ENCODE measurements around the gene BCAS3.
"Not testable (repeated sequence)": the region's sequence is repeated elsewhere in the genome, so short reads cannot be mapped to it uniquely, and the experiment has no call there.

The BCAS3 gene

GRCh38 chr17:60891149-60891548 lies 213.5 kb downstream of the BCAS3 start:
- DNase-seq: no peak

- DNase-seq: no peak
These were observed 215.8 kb downstream of the BCAS3 start for GRCh38 chr17:60893475-60893874.

- no peak for DNase-seq
These were observed 219.3 kb downstream of the BCAS3 start for GRCh38 chr17:60896996-60897395.

- DNase-seq: no peak
These were observed 221.5 kb downstream of the BCAS3 start for GRCh38 chr17:60899115-60899514.

GRCh38 chr17:60900688-60901087 lies 223.0 kb downstream of the BCAS3 start:
- DNase-seq: no peak

- DNase-seq: no peak
These were observed 223.6 kb downstream of the BCAS3 start for GRCh38 chr17:60901242-60901641.

- no peak for DNase-seq
These were observed 224.2 kb downstream of the BCAS3 start for GRCh38 chr17:60901806-60902205.

- DNase-seq: no peak
These were observed 224.7 kb downstream of the BCAS3 start for GRCh38 chr17:60902399-60902798.

- no peak for DNase-seq
These were observed 226.9 kb downstream of the BCAS3 start for GRCh38 chr17:60904582-60904981.

- no peak for DNase-seq
These were observed 228.1 kb downstream of the BCAS3 start for GRCh38 chr17:60905709-60906108.

GRCh38 chr17:60908324-60908723 lies 230.7 kb downstream of the BCAS3 start:
- no peak for DNase-seq

GRCh38 chr17:60909405-60909804 lies 231.8 kb downstream of the BCAS3 start:
- no peak for DNase-seq

- no peak for DNase-seq
These were observed 232.8 kb downstream of the BCAS3 start for GRCh38 chr17:60910415-60910814.

GRCh38 chr17:60914078-60914477 lies 236.4 kb downstream of the BCAS3 start:
- DNase-seq: no peak

- DNase-seq: no peak
These were observed 238.4 kb downstream of the BCAS3 start for GRCh38 chr17:60916043-60916442.

- DNase-seq: no peak
These were observed 242.5 kb downstream of the BCAS3 start for GRCh38 chr17:60920107-60920506.

- DNase-seq: no peak
These were observed 245.3 kb downstream of the BCAS3 start for GRCh38 chr17:60923000-60923399.

- DNase-seq: no peak
These were observed 249.0 kb downstream of the BCAS3 start for GRCh38 chr17:60926466-60927183.

GRCh38 chr17:60933739-60934138 lies 256.1 kb downstream of the BCAS3 start:
- DNase-seq: no peak

GRCh38 chr17:60934723-60935122 lies 257.1 kb downstream of the BCAS3 start:
- DNase-seq: no peak

GRCh38 chr17:60935991-60936390 lies 258.3 kb downstream of the BCAS3 start:
- not testable (repeated sequence) for DNase-seq

- DNase-seq: no peak
These were observed 261.7 kb downstream of the BCAS3 start for GRCh38 chr17:60939318-60939717.

- peak; percentile 13 for DNase-seq
These were observed 263.4 kb downstream of the BCAS3 start for GRCh38 chr17:60941028-60941427.

- no peak for DNase-seq
These were observed 263.9 kb downstream of the BCAS3 start for GRCh38 chr17:60941571-60941970.

GRCh38 chr17:60944751-60945150 lies 267.1 kb downstream of the BCAS3 start:
- no peak for DNase-seq
